Measurements from ENCODE around the gene UPK1B.

The UPK1B gene

GRCh38 chr3:119156868-119157267 lies 16.5 kb upstream of the UPK1B start (continued):
- TF ChIP-seq ZNF473 (tag by site-specific recombination; IDR thresholded peaks at IDR 0.05) (no peak), ZNF155 (tag by site-specific recombination; IDR thresholded peaks at IDR 0.05) (no peak), PRDM2 (tag by site-specific recombination; IDR thresholded peaks at IDR 0.05; ENCODE audit: borderline replicate concordance) (no peak), OVOL3 (tag by site-specific recombination; IDR thresholded peaks at IDR 0.05) (no peak), ZNF544 (tag by site-specific recombination; IDR thresholded peaks at IDR 0.05) (no peak), ZNF776 (tag by site-specific recombination; IDR thresholded peaks at IDR 0.05; ENCODE audit: borderline replicate concordance) (no peak), ZNF223 (tag by site-specific recombination; IDR thresholded peaks at IDR 0.05) (no peak), SCRT1 (tag by site-specific recombination; IDR thresholded peaks at IDR 0.05; ENCODE audit: borderline replicate concordance) (no peak), ZBTB11 (tag by site-specific recombination; conservative IDR thresholded peaks at IDR 0.05; ENCODE audit: low read depth) (no peak)
- TF ChIP-seq, protein P1, sequence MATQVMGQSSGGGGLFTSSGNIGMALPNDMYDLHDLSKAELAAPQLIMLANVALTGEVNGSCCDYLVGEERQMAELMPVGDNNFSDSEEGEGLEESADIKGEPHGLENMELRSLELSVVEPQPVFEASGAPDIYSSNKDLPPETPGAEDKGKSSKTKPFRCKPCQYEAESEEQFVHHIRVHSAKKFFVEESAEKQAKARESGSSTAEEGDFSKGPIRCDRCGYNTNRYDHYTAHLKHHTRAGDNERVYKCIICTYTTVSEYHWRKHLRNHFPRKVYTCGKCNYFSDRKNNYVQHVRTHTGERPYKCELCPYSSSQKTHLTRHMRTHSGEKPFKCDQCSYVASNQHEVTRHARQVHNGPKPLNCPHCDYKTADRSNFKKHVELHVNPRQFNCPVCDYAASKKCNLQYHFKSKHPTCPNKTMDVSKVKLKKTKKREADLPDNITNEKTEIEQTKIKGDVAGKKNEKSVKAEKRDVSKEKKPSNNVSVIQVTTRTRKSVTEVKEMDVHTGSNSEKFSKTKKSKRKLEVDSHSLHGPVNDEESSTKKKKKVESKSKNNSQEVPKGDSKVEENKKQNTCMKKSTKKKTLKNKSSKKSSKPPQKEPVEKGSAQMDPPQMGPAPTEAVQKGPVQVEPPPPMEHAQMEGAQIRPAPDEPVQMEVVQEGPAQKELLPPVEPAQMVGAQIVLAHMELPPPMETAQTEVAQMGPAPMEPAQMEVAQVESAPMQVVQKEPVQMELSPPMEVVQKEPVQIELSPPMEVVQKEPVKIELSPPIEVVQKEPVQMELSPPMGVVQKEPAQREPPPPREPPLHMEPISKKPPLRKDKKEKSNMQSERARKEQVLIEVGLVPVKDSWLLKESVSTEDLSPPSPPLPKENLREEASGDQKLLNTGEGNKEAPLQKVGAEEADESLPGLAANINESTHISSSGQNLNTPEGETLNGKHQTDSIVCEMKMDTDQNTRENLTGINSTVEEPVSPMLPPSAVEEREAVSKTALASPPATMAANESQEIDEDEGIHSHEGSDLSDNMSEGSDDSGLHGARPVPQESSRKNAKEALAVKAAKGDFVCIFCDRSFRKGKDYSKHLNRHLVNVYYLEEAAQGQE (tag by site-specific recombination; IDR thresholded peaks at IDR 0.05) = no peak

- no peaks in the 10 kb centered on the region for H3K36me3 ChIP-seq (ENCODE audit: control insufficient read depth in 2 of 2, insufficient read depth in 1 of 2, low read length in 2 of 2)
- H3K9me3 ChIP-seq (ENCODE audit: control insufficient read depth, insufficient read depth, low read depth, low read length) = no peaks in the 10 kb centered on the region
- POLR2A ChIA-PET = no interaction called here
- no peak overlapping the region for H3K27ac ChIP-seq (ENCODE audit: extremely low read depth, low read depth, low read length)
- no peak overlapping the region for H3K4me3 ChIP-seq (ENCODE audit: low read depth, low read length)
- CTCF ChIA-PET = no interaction called here
- H3K4me1 ChIP-seq (ENCODE audit: control insufficient read depth, insufficient read depth, low read length) = no peaks in the 10 kb centered on the region
- TF ChIP-seq ZNF335 (tag by site-specific recombination; conservative IDR thresholded peaks at IDR 0.05) = no peak
- TF ChIP-seq, protein P2, sequence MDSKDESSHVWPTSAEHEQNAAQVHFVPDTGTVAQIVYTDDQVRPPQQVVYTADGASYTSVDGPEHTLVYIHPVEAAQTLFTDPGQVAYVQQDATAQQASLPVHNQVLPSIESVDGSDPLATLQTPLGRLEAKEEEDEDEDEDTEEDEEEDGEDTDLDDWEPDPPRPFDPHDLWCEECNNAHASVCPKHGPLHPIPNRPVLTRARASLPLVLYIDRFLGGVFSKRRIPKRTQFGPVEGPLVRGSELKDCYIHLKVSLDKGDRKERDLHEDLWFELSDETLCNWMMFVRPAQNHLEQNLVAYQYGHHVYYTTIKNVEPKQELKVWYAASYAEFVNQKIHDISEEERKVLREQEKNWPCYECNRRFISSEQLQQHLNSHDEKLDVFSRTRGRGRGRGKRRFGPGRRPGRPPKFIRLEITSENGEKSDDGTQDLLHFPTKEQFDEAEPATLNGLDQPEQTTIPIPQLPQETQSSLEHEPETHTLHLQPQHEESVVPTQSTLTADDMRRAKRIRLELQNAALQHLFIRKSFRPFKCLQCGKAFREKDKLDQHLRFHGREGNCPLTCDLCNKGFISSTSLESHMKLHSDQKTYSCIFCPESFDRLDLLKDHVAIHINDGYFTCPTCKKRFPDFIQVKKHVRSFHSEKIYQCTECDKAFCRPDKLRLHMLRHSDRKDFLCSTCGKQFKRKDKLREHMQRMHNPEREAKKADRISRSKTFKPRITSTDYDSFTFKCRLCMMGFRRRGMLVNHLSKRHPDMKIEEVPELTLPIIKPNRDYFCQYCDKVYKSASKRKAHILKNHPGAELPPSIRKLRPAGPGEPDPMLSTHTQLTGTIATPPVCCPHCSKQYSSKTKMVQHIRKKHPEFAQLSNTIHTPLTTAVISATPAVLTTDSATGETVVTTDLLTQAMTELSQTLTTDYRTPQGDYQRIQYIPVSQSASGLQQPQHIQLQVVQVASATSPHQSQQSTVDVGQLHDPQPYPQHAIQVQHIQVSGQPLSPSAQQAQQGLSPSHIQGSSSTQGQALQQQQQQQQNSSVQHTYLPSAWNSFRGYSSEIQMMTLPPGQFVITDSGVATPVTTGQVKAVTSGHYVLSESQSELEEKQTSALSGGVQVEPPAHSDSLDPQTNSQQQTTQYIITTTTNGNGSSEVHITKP (tag by site-specific recombination; IDR thresholded peaks at IDR 0.05) = no peak
- TF ChIP-seq ZNF266 (tag by site-specific recombination; IDR thresholded peaks at IDR 0.05; ENCODE audit: low read depth) = no peak
- TF ChIP-seq GLIS1 (tag by site-specific recombination; IDR thresholded peaks at IDR 0.05) = no peak
- no peak for TF ChIP-seq ZNF677 (tag by site-specific recombination; IDR thresholded peaks at IDR 0.05)
- no peak for TF ChIP-seq ZNF157 (tag by site-specific recombination; IDR thresholded peaks at IDR 0.05)
- TF ChIP-seq, protein P3, sequence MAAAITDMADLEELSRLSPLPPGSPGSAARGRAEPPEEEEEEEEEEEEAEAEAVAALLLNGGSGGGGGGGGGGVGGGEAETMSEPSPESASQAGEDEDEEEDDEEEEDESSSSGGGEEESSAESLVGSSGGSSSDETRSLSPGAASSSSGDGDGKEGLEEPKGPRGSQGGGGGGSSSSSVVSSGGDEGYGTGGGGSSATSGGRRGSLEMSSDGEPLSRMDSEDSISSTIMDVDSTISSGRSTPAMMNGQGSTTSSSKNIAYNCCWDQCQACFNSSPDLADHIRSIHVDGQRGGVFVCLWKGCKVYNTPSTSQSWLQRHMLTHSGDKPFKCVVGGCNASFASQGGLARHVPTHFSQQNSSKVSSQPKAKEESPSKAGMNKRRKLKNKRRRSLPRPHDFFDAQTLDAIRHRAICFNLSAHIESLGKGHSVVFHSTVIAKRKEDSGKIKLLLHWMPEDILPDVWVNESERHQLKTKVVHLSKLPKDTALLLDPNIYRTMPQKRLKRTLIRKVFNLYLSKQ (tag by site-specific recombination; IDR thresholded peaks at IDR 0.05; ENCODE audit: borderline replicate concordance) = no peak
- TF ChIP-seq ZSCAN23 (tag by site-specific recombination; IDR thresholded peaks at IDR 0.05) = no peak
- TF ChIP-seq ZNF354C (tag by site-specific recombination; IDR thresholded peaks at IDR 0.05; ENCODE audit: borderline replicate concordance, low read depth) = no peak
Observed at GRCh38 chr3:119157971-119158370, 15.4 kb upstream of the UPK1B start.
